ENCODE results near the gene ACOT13. TPM values are rescaled to one million over a fixed set of nuclear protein-coding genes. Genes with fewer than 3 reads are reported as not detected.

The ACOT13 gene
- polyA plus RNA-seq, 2 of the 4 experiments (the other 2 are of a cell fraction): 22.9 to 87.7 TPM

GRCh38 chr6:24667378-24667803, 514 bp downstream of the ACOT13 start:
- H3K4me1 ChIP-seq: peaks cover 37% of the 10 kb centered on the region
- DNase-seq (ENCODE audit: low read depth in 1 of 2, low spot score in 1 of 2): peak in 1 of 2 experiments; percentile 7
- FAIRE-seq: no peak
- peak overlapping the region; percentile 92 for H3K4me3 ChIP-seq
- no peaks in the 10 kb centered on the region; the same call in 2 of the 3 replicates for H3K9me3 ChIP-seq
- ChIA-PET CTCF (interaction anchor here (1.5 to 3.2 kb wide), 2 partner anchors 72 to 86 kb away, joined by 4 to 15 read pairs; no protein-coding TSS in a partner anchor), POLR2A (interaction anchor here (1.1 to 1.8 kb wide), 2 partner anchors 21 to 87 kb away, joined by 6 to 15 read pairs; partner anchors contain the start of gene KIAA0319)
- peak overlapping the region; percentile 90 for H3K4me2 ChIP-seq
- no peak for ATAC-seq
- TF ChIP-seq, protein P1, sequence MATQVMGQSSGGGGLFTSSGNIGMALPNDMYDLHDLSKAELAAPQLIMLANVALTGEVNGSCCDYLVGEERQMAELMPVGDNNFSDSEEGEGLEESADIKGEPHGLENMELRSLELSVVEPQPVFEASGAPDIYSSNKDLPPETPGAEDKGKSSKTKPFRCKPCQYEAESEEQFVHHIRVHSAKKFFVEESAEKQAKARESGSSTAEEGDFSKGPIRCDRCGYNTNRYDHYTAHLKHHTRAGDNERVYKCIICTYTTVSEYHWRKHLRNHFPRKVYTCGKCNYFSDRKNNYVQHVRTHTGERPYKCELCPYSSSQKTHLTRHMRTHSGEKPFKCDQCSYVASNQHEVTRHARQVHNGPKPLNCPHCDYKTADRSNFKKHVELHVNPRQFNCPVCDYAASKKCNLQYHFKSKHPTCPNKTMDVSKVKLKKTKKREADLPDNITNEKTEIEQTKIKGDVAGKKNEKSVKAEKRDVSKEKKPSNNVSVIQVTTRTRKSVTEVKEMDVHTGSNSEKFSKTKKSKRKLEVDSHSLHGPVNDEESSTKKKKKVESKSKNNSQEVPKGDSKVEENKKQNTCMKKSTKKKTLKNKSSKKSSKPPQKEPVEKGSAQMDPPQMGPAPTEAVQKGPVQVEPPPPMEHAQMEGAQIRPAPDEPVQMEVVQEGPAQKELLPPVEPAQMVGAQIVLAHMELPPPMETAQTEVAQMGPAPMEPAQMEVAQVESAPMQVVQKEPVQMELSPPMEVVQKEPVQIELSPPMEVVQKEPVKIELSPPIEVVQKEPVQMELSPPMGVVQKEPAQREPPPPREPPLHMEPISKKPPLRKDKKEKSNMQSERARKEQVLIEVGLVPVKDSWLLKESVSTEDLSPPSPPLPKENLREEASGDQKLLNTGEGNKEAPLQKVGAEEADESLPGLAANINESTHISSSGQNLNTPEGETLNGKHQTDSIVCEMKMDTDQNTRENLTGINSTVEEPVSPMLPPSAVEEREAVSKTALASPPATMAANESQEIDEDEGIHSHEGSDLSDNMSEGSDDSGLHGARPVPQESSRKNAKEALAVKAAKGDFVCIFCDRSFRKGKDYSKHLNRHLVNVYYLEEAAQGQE (IDR thresholded peaks at IDR 0.05): no peak
- TF ChIP-seq ZFP36 (IDR thresholded peaks at IDR 0.05; ENCODE audit: borderline replicate concordance, partially characterized antibody): no peak
- TF ChIP-seq GATA3 (IDR thresholded peaks at IDR 0.05; ENCODE audit: borderline replicate concordance): no peak
- TF ChIP-seq ESRRA (IDR thresholded peaks at IDR 0.05; ENCODE audit: borderline replicate concordance, low read length): no peak
- TF ChIP-seq BHLHE40 (IDR thresholded peaks at IDR 0.05; ENCODE audit: low read depth, low read length): no peak
- no peak for TF ChIP-seq CHD2 (IDR thresholded peaks at IDR 0.05; ENCODE audit: low read length, partially characterized antibody)
- TF ChIP-seq EHMT2 (IDR thresholded peaks at IDR 0.05; ENCODE audit: low read depth): no peak
- TF ChIP-seq, protein P2, sequence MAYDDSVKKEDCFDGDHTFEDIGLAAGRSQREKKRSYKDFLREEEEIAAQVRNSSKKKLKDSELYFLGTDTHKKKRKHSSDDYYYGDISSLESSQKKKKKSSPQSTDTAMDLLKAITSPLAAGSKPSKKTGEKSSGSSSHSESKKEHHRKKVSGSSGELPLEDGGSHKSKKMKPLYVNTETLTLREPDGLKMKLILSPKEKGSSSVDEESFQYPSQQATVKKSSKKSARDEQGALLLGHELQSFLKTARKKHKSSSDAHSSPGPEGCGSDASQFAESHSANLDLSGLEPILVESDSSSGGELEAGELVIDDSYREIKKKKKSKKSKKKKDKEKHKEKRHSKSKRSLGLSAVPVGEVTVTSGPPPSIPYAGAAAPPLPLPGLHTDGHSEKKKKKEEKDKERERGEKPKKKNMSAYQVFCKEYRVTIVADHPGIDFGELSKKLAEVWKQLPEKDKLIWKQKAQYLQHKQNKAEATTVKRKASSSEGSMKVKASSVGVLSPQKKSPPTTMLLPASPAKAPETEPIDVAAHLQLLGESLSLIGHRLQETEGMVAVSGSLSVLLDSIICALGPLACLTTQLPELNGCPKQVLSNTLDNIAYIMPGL (CRISPR knock-in tag; IDR thresholded peaks at IDR 0.05; ENCODE audit: borderline replicate concordance): no peak
- no peak for TF ChIP-seq ELK1 (IDR thresholded peaks at IDR 0.05; ENCODE audit: low read depth, low read length)
- no peak for TF ChIP-seq RFX5 (IDR thresholded peaks at IDR 0.05)
- TF ChIP-seq KDM1A (IDR thresholded peaks at IDR 0.05; ENCODE audit: low read depth): no peak
- TF ChIP-seq ZSCAN20 (CRISPR knock-in tag; IDR thresholded peaks at IDR 0.05): no peak
- no peak for TF ChIP-seq TP53 (CRISPR knock-in tag; IDR thresholded peaks at IDR 0.05)
- TF ChIP-seq E2F6 (IDR thresholded peaks at IDR 0.05; ENCODE audit: borderline replicate concordance, low read depth): no peak
- TF ChIP-seq USF2 (IDR thresholded peaks at IDR 0.05): no peak
- TF ChIP-seq SMC3 (IDR thresholded peaks at IDR 0.05): no peak
- TF ChIP-seq SREBF2 (IDR thresholded peaks at IDR 0.05): no peak
- TF ChIP-seq JUNB (IDR thresholded peaks at IDR 0.05): no peak
- 3% methylated on average over 9 of the region's 9 CpGs for WGBS (ENCODE audit: missing lambda C conversion rate)
- peak overlapping the region; percentile 96 to 99 for H3K27ac ChIP-seq

All from A549 (cell line).